Keratinocyte (primary cell): ENCODE measurements around the gene MYBBP1A.

Experiments
- EZH2 ChIP-seq: IDR thresholded peaks from one replicate; pipeline ENCODE4 v1.6.1; 2012; ENCODE audit warnings: inconsistent platforms, mild to moderate bottlenecking, low read length, moderate library complexity
- TF ChIP-seq, protein P1 (sequence below), 3 experiments: IDR thresholded peaks in 1 of 3; conservative IDR thresholded peaks in 1 of 3; optimal IDR thresholded peaks in 1 of 3; 2 replicates in 2 of 3; 3 replicates in 1 of 3; pipeline versions ENCODE3 to v1.5.1; 2011; ENCODE audit warnings: low read length in 3 of 3, mild to moderate bottlenecking in 3 of 3, moderate library complexity in 2 of 3, control low read depth in 1 of 3, inconsistent platforms in 1 of 3; ENCODE audit not compliant: insufficient read depth in 2 of 3; ENCODE audit errors: extremely low read depth in 1 of 3

DNA sequence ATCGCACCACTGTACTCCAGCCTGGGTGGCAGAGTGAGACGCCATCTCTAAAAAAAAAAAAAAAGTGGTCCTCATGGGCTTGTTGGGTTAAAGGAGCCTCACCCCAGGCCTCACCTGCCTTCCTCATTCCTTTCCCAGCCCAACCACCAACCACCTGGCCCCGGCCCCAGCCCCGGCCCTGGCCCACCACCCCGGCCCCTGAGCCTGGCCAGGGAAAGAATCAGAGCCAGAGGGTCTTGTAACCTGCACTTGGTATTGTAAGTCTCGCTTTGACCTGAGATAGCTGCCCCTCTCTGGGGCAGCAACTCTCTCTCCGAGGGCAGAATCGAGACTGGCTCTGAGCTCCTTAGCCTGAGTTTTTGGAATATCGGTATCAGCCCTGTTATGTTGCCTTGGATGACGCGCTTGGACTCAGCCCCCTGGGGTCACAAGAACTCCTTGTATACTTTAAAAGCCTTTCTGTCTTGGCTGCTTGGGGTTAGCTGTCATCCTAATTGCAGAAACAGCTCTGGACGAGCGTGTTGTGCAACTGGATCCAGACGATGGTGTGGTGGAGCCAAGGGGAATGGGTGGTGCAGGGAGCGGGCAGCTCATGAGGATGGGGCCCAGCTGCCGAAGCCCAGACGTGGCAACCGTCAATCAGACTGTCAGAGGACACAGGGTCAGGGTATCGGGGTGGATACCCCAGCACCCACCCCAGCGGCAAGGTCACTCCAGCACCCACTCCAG, 43.8 kb upstream of the MYBBP1A start:
- TF ChIP-seq, protein P1, sequence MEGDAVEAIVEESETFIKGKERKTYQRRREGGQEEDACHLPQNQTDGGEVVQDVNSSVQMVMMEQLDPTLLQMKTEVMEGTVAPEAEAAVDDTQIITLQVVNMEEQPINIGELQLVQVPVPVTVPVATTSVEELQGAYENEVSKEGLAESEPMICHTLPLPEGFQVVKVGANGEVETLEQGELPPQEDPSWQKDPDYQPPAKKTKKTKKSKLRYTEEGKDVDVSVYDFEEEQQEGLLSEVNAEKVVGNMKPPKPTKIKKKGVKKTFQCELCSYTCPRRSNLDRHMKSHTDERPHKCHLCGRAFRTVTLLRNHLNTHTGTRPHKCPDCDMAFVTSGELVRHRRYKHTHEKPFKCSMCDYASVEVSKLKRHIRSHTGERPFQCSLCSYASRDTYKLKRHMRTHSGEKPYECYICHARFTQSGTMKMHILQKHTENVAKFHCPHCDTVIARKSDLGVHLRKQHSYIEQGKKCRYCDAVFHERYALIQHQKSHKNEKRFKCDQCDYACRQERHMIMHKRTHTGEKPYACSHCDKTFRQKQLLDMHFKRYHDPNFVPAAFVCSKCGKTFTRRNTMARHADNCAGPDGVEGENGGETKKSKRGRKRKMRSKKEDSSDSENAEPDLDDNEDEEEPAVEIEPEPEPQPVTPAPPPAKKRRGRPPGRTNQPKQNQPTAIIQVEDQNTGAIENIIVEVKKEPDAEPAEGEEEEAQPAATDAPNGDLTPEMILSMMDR (optimal IDR thresholded peaks at IDR 0.05 in 1 of 3, IDR thresholded peaks at IDR 0.05 in 1 of 3, conservative IDR thresholded peaks at IDR 0.05 in 1 of 3; ENCODE audit: extremely low read depth in 1 of 3, insufficient read depth in 2 of 3, low read length in 3 of 3) = no peak
- TF ChIP-seq EZH2 = no peak
